Suprapubic skin (tissue), 4 donors: ENCODE measurements around the gene ZNF778. TPM values are rescaled to one million over a fixed set of nuclear protein-coding genes. Genes with fewer than 3 reads are reported as not detected.
A peak's percentile ranks its signal among the peaks of the same experiment; 100 is the strongest.
"Not testable (repeated sequence)": the region's sequence is repeated elsewhere in the genome, so short reads cannot be mapped to it uniquely, and the experiment has no call there.

ENCODE experiments used
- DNase-seq, 2 donors: peaks; one replicate each; pipeline ENCODE4 v3.0.0-alpha.2; 2019; ENCODE audit warnings: low spot score in 2 of 2
- H3K27ac ChIP-seq: fragments of 200-600 bp; sonication (generic); one replicate; pipeline ENCODE4 v1.5.1; 2019
- H3K27me3 ChIP-seq: fragments of 200-600 bp; sonication (generic); one replicate; pipeline ENCODE4 v1.5.1; 2019
- H3K36me3 ChIP-seq: fragments of 200-600 bp; sonication (generic); one replicate; pipeline ENCODE4 v1.5.1; 2019
- H3K4me1 ChIP-seq: fragments of 200-600 bp; sonication (generic); one replicate; pipeline ENCODE4 v1.5.1; 2019
- H3K4me3 ChIP-seq: fragments of 200-600 bp; sonication (generic); one replicate; pipeline ENCODE4 v1.5.1; 2019; ENCODE audit warnings: mild to moderate bottlenecking
- H3K9me3 ChIP-seq: fragments of 200-600 bp; sonication (generic); one replicate; pipeline ENCODE4 v1.5.1; 2019
- EP300 ChIP-seq: sonication (generic); formaldehyde crosslinking; IDR thresholded peaks from one replicate; pipeline ENCODE4 v1.6.1; 2017; ENCODE audit warnings: antibody characterized with exemption
- POLR2A ChIP-seq, 2 donors: fragments of 450-650 bp; IDR thresholded peaks; one replicate each; pipeline ENCODE4 v1.6.1; 2017; ENCODE audit warnings: antibody characterized with exemption in 2 of 2, mild to moderate bottlenecking in 2 of 2, moderate library complexity in 2 of 2
- POLR2AphosphoS5 ChIP-seq, 3 donors: sonication (generic); formaldehyde crosslinking; IDR thresholded peaks; one replicate each; pipeline ENCODE4 v1.6.1; 2017; ENCODE audit warnings: antibody characterized with exemption in 3 of 3
- WGBS: methylation state at CpG from one replicate; pipeline ENCODE4 v1.1.5; 2018; 5-methylcytosine and 5-hydroxymethylcytosine counted together
- total RNA-seq, 4 donors: library from RNA; depleted of rRNA; stranded (reverse); fragments of >200 nt; gene quantifications; one replicate each; pipeline ENCODE4 v1.1.0, GENCODE V29; 2016
- TF ChIP-seq, protein P1 (sequence below), 2 donors: fragments of 200-600 bp in 1 of 2; fragments of 450-650 bp in 1 of 2; sonication (generic) in 1 of 2; IDR thresholded peaks; one replicate each; pipeline ENCODE4 v1.5.1; 2016 to 2019; ENCODE audit warnings: antibody characterized with exemption in 2 of 2, mild to moderate bottlenecking in 1 of 2, moderate library complexity in 1 of 2

The ZNF778 gene
- total RNA-seq, 4 donors from 2014 or later, result 22.0 to 69.6 (median 26.0) TPM

GRCh38 chr16:89257757-89258465 lies 40.4 kb downstream of the ZNF778 start:
- H3K27me3 ChIP-seq, result peaks cover 4% of the 10 kb centered on the region
- TF ChIP-seq, protein P1, sequence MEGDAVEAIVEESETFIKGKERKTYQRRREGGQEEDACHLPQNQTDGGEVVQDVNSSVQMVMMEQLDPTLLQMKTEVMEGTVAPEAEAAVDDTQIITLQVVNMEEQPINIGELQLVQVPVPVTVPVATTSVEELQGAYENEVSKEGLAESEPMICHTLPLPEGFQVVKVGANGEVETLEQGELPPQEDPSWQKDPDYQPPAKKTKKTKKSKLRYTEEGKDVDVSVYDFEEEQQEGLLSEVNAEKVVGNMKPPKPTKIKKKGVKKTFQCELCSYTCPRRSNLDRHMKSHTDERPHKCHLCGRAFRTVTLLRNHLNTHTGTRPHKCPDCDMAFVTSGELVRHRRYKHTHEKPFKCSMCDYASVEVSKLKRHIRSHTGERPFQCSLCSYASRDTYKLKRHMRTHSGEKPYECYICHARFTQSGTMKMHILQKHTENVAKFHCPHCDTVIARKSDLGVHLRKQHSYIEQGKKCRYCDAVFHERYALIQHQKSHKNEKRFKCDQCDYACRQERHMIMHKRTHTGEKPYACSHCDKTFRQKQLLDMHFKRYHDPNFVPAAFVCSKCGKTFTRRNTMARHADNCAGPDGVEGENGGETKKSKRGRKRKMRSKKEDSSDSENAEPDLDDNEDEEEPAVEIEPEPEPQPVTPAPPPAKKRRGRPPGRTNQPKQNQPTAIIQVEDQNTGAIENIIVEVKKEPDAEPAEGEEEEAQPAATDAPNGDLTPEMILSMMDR (IDR thresholded peaks at IDR 0.05), result no peak
- TF ChIP-seq POLR2AphosphoS5 (IDR thresholded peaks at IDR 0.05) (no peak), EP300 (no peak), POLR2A (IDR thresholded peaks at IDR 0.05) (no peak)
- peaks cover 14% of the 10 kb centered on the region for H3K4me1 ChIP-seq
- no peaks in the 10 kb centered on the region for H3K9me3 ChIP-seq
- 64% methylated on average over 18 of the region's 18 CpGs for WGBS
- H3K27ac ChIP-seq, result no peak overlapping the region
- peak overlapping the region; percentile 45 for H3K4me3 ChIP-seq
- no peaks in the 10 kb centered on the region for H3K36me3 ChIP-seq
- no peak for DNase-seq

DNA sequence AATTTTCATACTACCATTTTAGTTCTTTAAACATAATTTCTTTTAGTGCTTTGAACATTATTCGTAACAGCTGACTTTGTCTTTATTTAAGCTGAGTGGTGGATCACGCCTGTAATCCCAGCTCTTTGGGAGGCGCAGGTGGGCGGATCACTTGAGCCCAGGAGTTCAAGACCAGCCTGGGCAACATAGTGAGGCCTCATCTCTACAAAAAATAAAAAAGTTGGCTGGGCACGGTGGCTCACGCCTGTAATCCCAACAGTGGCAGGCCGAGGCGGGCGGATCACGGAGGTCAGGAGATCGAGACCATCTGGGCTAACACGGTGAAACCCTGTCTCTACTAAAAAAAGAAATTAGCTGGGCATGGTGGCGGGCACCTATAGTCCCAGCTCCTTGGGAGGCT lies 42.4 kb downstream of the ZNF778 start:
- not testable (repeated sequence) for H3K36me3 ChIP-seq, DNase-seq, H3K27ac ChIP-seq, H3K27me3 ChIP-seq, H3K4me3 ChIP-seq, H3K9me3 ChIP-seq
- 95% methylated on average over 13 of the region's 13 CpGs for WGBS
- H3K4me1 ChIP-seq, result peaks cover 14% of the 10 kb centered on the region

GRCh38 chr16:89261691-89262563 lies 44.4 kb downstream of the ZNF778 start:
- H3K9me3 ChIP-seq, result no peaks in the 10 kb centered on the region
- peaks cover 9% of the 10 kb centered on the region for H3K4me1 ChIP-seq
- H3K36me3 ChIP-seq, result peaks cover 15% of the 10 kb centered on the region
- WGBS, result 88% methylated on average over 28 of the region's 30 CpGs
- no peak overlapping the region for H3K4me3 ChIP-seq
- H3K27ac ChIP-seq, result no peak overlapping the region
- H3K27me3 ChIP-seq, result peaks cover 1% of the 10 kb centered on the region
- TF ChIP-seq EP300 (no peak), POLR2AphosphoS5 (IDR thresholded peaks at IDR 0.05) (no peak), POLR2A (IDR thresholded peaks at IDR 0.05) (no peak)
- TF ChIP-seq, protein P1 (IDR thresholded peaks at IDR 0.05), result no peak
- no peak for DNase-seq

DNA sequence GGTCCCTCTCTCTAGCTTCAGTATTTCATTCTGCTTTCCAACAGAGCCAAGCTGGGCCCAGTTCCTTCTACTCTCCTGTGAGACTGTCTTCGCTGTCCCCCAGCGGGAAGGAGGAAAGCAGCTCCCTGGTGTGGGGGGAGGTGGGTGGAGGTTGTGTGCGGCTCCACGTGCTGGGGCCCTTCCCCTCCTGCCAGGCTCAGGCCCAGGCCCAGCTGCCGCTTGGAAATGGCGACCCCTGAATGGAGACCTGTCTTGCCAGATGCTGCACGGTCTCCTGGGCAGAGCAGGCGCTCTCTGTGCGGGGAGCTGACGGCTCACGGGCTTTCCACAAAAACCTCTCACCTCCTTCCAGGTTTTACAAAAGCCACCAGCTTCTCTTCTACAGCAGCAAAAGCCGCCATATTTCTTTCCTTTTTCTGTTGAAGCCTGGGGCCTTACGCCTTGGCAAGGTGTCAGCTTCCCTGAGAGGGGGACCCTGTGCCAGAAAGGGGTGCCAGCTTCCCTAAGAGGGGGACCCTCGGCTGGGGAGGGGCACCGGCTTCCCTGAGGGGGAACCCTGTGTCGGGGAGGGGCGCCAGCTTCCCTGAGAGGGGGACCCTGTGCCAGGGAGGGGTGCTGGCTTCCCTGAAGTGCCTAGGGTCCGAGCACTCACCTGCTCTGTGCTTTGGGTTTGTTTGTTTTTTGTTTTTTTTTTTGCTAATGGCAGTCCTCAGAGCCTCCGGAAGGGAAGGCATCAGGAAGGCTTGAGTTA lies 47.5 kb downstream of the ZNF778 start:
- TF ChIP-seq POLR2A (IDR thresholded peaks at IDR 0.05), result no peak
- TF ChIP-seq POLR2AphosphoS5 (IDR thresholded peaks at IDR 0.05), result no peak
- TF ChIP-seq, protein P1 (IDR thresholded peaks at IDR 0.05), result no peak
- no peak for TF ChIP-seq EP300
- H3K27ac ChIP-seq, result no peak overlapping the region
- H3K4me1 ChIP-seq, result no peaks in the 10 kb centered on the region
- H3K27me3 ChIP-seq, result no peaks in the 10 kb centered on the region
- no peak overlapping the region for H3K4me3 ChIP-seq
- WGBS, result 80% methylated on average over 14 of the region's 19 CpGs
- no peak for DNase-seq
- peaks cover 38% of the 10 kb centered on the region for H3K36me3 ChIP-seq
- H3K9me3 ChIP-seq, result no peaks in the 10 kb centered on the region

DNA sequence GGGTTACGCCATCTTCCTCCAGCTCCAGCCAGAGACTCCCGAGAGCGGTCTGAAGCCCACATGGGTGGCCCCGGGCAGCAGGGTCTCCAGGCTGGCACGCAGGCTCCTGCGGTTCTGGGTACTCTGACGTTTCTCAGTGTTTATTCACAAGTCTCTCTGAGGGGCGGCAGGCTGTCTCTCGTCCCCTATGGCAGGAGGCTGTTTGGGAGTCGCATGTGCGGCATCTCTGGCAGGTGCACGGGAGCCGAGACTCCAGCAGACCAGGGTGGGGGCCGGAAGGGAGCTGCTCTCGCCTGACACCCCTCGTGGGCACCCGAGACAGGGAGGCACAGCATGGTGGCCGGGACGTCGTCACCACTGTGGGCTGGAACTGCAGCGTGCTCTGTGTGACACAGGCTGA lies 48.1 kb downstream of the ZNF778 start:
- Histone ChIP-seq H3K9me3 (no peaks in the 10 kb centered on the region), H3K27ac (no peak overlapping the region), H3K4me3 (no peak overlapping the region), H3K36me3 (peaks cover 45% of the 10 kb centered on the region), H3K4me1 (no peaks in the 10 kb centered on the region), H3K27me3 (no peaks in the 10 kb centered on the region)
- TF ChIP-seq, protein P1 (IDR thresholded peaks at IDR 0.05), result no peak
- TF ChIP-seq EP300, result no peak
- TF ChIP-seq POLR2A (IDR thresholded peaks at IDR 0.05), result no peak
- no peak for TF ChIP-seq POLR2AphosphoS5 (IDR thresholded peaks at IDR 0.05)
- DNase-seq, result no peak
- WGBS, result 91% methylated on average over 13 of the region's 21 CpGs
